HepG2 (cell line): ENCODE data around the gene PODXL. TPM values are rescaled to one million over a fixed set of nuclear protein-coding genes. Genes with fewer than 3 reads are reported as not detected.

Experiments used
- CTCF ChIP-seq: sonication (generic); formaldehyde crosslinking; IDR thresholded peaks from 2 replicates; pipeline ENCODE4 v1.5.0; 2020; ENCODE audit warnings: mild to moderate bottlenecking, missing genetic modification reagents, moderate library complexity
- DMAP1 ChIP-seq: IDR thresholded peaks from 2 replicates; pipeline ENCODE4 v1.6.1; 2016
- GABPA ChIP-seq, 2 experiments: IDR thresholded peaks; 2 replicates each; pipeline ENCODE4 v1.6.1; 2011 to 2016; ENCODE audit warnings: low read depth in 2 of 2, low read length in 1 of 2, missing biosample characterization in 1 of 2, missing genetic modification characterization in 1 of 2
- GABPB1 ChIP-seq: IDR thresholded peaks from 2 replicates; pipeline ENCODE4 v1.6.1; 2016; ENCODE audit warnings: mild to moderate bottlenecking, missing genetic modification reagents, moderate library complexity, missing compliant biosample characterization
- HMG20B ChIP-seq: conservative IDR thresholded peaks from 2 replicates; pipeline ENCODE4 v1.6.1; 2016; ENCODE audit warnings: missing genetic modification reagents, missing compliant biosample characterization
- MIXL1 ChIP-seq: IDR thresholded peaks from 2 replicates; pipeline ENCODE4 v1.6.1; 2016
- MYC ChIP-seq: sonication (generic); formaldehyde crosslinking; IDR thresholded peaks from 2 replicates; pipeline ENCODE4 v1.9.0; 2021; ENCODE audit warnings: missing genetic modification reagents, borderline replicate concordance
- NPAS2 ChIP-seq: sonication (generic); formaldehyde crosslinking; IDR thresholded peaks from 2 replicates; pipeline ENCODE4 v1.8.0; 2022; ENCODE audit warnings: mild to moderate bottlenecking, missing genetic modification reagents, borderline replicate concordance
- POGZ ChIP-seq: sonication (generic); formaldehyde crosslinking; IDR thresholded peaks from 2 replicates; pipeline ENCODE4 v1.4.0; 2020; ENCODE audit warnings: mild to moderate bottlenecking, missing genetic modification reagents
- POLR2AphosphoS2 ChIP-seq: IDR thresholded peaks from 2 replicates; pipeline ENCODE4 v1.6.1; 2011; ENCODE audit warnings: low read depth, low read length, improper control_type of control experiment
- SIN3A ChIP-seq: IDR thresholded peaks from 2 replicates; pipeline ENCODE4 v1.6.1; 2011; ENCODE audit warnings: low read depth, mild to moderate bottlenecking, control low read depth, low read length, borderline replicate concordance
- SMC3 ChIP-seq: IDR thresholded peaks from 2 replicates; pipeline ENCODE4 v1.6.1; 2011; ENCODE audit warnings: low read length, improper control_type of control experiment
- SOX5 ChIP-seq: IDR thresholded peaks from 2 replicates; pipeline ENCODE4 v1.6.1; 2016; ENCODE audit warnings: borderline replicate concordance
- SP2 ChIP-seq: sonication (generic); formaldehyde crosslinking; IDR thresholded peaks from 2 replicates; pipeline ENCODE4 v1.5.1; 2020; ENCODE audit warnings: mild to moderate bottlenecking, missing genetic modification reagents
- YEATS2 ChIP-seq: sonication (generic); formaldehyde crosslinking; IDR thresholded peaks from 2 replicates; pipeline ENCODE4 v1.4.0; 2020; ENCODE audit warnings: missing genetic modification reagents, borderline replicate concordance
- ZBTB20 ChIP-seq: sonication (generic); formaldehyde crosslinking; IDR thresholded peaks from 2 replicates; pipeline ENCODE4 v1.8.1; 2023; ENCODE audit warnings: missing genetic modification reagents, low read depth, mild to moderate bottlenecking, borderline replicate concordance
- ZBTB21 ChIP-seq: sonication (generic); formaldehyde crosslinking; IDR thresholded peaks from 2 replicates; pipeline ENCODE4 v1.4.0; 2020; ENCODE audit warnings: missing genetic modification reagents
- ZEB1 ChIP-seq: IDR thresholded peaks from 2 replicates; pipeline ENCODE4 v1.6.1; 2012; ENCODE audit warnings: mild to moderate bottlenecking, low read depth, inconsistent platforms; ENCODE audit not compliant: insufficient replicate concordance
- ZFP36L2 ChIP-seq: sonication (generic); formaldehyde crosslinking; IDR thresholded peaks from 2 replicates; pipeline ENCODE4 v1.4.0; 2020; ENCODE audit warnings: missing genetic modification reagents
- ZNF260 ChIP-seq: sonication (generic); formaldehyde crosslinking; IDR thresholded peaks from 2 replicates; pipeline ENCODE4 v1.4.0; 2020; ENCODE audit warnings: missing genetic modification reagents, low read depth, mild to moderate bottlenecking, borderline replicate concordance
- ZNF350 ChIP-seq: sonication (generic); formaldehyde crosslinking; IDR thresholded peaks from 2 replicates; pipeline ENCODE4 v1.4.0; 2020; ENCODE audit warnings: mild to moderate bottlenecking, low read depth, missing genetic modification reagents, borderline replicate concordance
- ZNF75D ChIP-seq: sonication (generic); formaldehyde crosslinking; IDR thresholded peaks from 2 replicates; pipeline ENCODE4 v1.8.1; 2023; ENCODE audit warnings: missing genetic modification reagents, mild to moderate bottlenecking, borderline replicate concordance
- ZNF775 ChIP-seq: sonication (generic); formaldehyde crosslinking; IDR thresholded peaks from 2 replicates; pipeline ENCODE4 v1.4.0; 2020; ENCODE audit warnings: missing genetic modification reagents, mild to moderate bottlenecking, moderate library complexity, borderline replicate concordance
- ZNF850 ChIP-seq: sonication (generic); formaldehyde crosslinking; conservative IDR thresholded peaks from 2 replicates; pipeline ENCODE4 v1.9.0; 2021; ENCODE audit warnings: mild to moderate bottlenecking, missing genetic modification reagents
- polyA plus RNA-seq, 8 experiments: library from polyadenylated mRNA; depleted of rRNA in 3 of 8; stranded (reverse) in 7 of 8; unstranded in 1 of 8; fragments of >200 nt; fragmentation: Illumina TruSeq in 4 of 8; extraction: Trizol in 4 of 8; gene quantifications; 2 replicates each; pipeline versions ENCODE4 v1.2.1 to v1.2.3, GENCODE V29; 2011 to 2016; ENCODE audit warnings: low read depth in 4 of 8, missing spikeins in 1 of 8, mixed read lengths in 1 of 8; ENCODE audit not compliant: insufficient read depth in 1 of 8
- total RNA-seq, 5 experiments: library from RNA; depleted of rRNA; stranded (reverse); fragments of >200 nt; fragmentation: Illumina TruSeq; extraction: Trizol; gene quantifications; 2 replicates each; pipeline ENCODE4 v1.2.3, GENCODE V29; 2016; ENCODE audit warnings: low read depth in 1 of 5
- TF ChIP-seq, protein P1 (sequence below): sonication (generic); formaldehyde crosslinking; IDR thresholded peaks from 2 replicates; pipeline ENCODE4 v1.4.0; 2020; ENCODE audit warnings: missing genetic modification reagents
- TF ChIP-seq, protein P2 (sequence below): sonication (generic); formaldehyde crosslinking; IDR thresholded peaks from 2 replicates; pipeline ENCODE4 v1.4.0; 2020; ENCODE audit warnings: mild to moderate bottlenecking, missing genetic modification reagents

The PODXL gene
- total and polyA plus RNA-seq, 2 of the 13 experiments (the other 11 are each of a cell fraction or from before 2014, with no cell fraction given) = 0.22 to 0.54 TPM

DNA sequence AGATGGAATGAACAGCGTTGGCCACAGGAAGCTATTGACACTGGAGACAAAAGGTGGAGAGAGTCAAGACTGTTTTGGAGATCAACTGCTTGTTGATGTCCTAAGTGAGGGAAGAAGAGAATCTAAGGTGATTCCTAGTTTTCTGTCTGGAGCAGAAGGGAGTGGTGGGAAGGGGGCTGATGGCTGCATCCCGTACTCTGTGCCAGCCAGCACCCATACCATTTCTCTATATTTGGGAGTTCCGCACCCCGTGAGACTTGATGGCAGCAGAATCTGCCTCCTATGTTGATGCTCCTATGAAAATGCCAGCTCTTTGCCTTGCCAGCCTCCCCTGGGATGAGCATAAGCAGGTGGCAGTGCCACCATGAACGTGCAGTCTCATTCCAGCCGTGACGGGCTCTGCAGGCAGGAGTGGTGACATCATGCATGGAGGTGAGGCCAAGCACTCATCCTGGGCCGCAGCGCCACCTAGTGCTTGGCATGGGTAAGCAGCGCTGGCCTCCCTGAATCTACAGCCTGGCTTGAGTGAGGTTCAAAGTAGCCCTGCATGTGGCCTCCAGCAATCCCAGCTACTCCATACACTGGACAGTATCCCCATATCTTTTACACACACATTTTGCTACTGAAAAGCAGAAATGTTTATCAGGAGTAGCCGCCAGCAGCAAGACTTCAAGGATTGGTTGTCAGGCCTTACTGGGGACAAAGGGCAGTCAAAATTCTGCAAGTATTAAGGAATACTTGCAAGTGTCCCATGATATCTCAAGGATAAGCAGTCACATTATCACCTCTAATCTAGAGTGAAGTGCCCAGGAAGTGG is 43.0 kb downstream of the PODXL start (continued):
- TF ChIP-seq SOX5 (CRISPR knock-in tag) (no peak), POLR2AphosphoS2 (no peak), ZFP36L2 (CRISPR knock-in tag) (no peak), GABPA (IDR thresholded peaks at IDR 0.05; ENCODE audit: low read depth, low read length) (no peak), GABPA (CRISPR knock-in tag; IDR thresholded peaks at IDR 0.05; ENCODE audit: low read depth) (no peak), HMG20B (CRISPR knock-in tag) (no peak), NPAS2 (no peak), GABPB1 (CRISPR knock-in tag) (0 out of 2 replicates have a peak, but pooled peaks have one; percentile 38), POGZ (CRISPR knock-in tag) (no peak), ZNF260 (CRISPR knock-in tag) (no peak), SIN3A (no peak), ZNF350 (CRISPR knock-in tag) (no peak), ZBTB21 (CRISPR knock-in tag) (peak; percentile 72; the same call in 1 of the 2 replicates), ZNF775 (CRISPR knock-in tag) (no peak), MIXL1 (CRISPR knock-in tag) (no peak), MYC (no peak), CTCF (CRISPR knock-in tag) (peak; percentile 99), ZBTB20 (CRISPR knock-in tag) (no peak), YEATS2 (CRISPR knock-in tag) (peak; percentile 39; the same call in 1 of the 2 replicates), ZNF75D (CRISPR knock-in tag) (no peak), SMC3 (peak; percentile 54), SP2 (no peak), ZNF850 (CRISPR knock-in tag) (no peak), ZEB1 (no peak), DMAP1 (no peak)
- TF ChIP-seq, protein P1, sequence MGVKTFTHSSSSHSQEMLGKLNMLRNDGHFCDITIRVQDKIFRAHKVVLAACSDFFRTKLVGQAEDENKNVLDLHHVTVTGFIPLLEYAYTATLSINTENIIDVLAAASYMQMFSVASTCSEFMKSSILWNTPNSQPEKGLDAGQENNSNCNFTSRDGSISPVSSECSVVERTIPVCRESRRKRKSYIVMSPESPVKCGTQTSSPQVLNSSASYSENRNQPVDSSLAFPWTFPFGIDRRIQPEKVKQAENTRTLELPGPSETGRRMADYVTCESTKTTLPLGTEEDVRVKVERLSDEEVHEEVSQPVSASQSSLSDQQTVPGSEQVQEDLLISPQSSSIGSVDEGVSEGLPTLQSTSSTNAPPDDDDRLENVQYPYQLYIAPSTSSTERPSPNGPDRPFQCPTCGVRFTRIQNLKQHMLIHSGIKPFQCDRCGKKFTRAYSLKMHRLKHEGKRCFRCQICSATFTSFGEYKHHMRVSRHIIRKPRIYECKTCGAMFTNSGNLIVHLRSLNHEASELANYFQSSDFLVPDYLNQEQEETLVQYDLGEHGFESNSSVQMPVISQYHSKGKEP (CRISPR knock-in tag) = no peak
- TF ChIP-seq, protein P2, sequence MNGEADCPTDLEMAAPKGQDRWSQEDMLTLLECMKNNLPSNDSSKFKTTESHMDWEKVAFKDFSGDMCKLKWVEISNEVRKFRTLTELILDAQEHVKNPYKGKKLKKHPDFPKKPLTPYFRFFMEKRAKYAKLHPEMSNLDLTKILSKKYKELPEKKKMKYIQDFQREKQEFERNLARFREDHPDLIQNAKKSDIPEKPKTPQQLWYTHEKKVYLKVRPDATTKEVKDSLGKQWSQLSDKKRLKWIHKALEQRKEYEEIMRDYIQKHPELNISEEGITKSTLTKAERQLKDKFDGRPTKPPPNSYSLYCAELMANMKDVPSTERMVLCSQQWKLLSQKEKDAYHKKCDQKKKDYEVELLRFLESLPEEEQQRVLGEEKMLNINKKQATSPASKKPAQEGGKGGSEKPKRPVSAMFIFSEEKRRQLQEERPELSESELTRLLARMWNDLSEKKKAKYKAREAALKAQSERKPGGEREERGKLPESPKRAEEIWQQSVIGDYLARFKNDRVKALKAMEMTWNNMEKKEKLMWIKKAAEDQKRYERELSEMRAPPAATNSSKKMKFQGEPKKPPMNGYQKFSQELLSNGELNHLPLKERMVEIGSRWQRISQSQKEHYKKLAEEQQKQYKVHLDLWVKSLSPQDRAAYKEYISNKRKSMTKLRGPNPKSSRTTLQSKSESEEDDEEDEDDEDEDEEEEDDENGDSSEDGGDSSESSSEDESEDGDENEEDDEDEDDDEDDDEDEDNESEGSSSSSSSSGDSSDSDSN = no peak
